ENCODE data around the gene SMR3A.

Gene SMR3A

GRCh38 chr4:70360460-70360859 is at the start of gene SMR3A:
Gene SMR3A (plus strand): TSS chr4:70360760. CDS start chr4:70362116, 1,356 bp downstream.
- Histone ChIP-seq H3K4me1 (ENCODE audit: control insufficient read depth, insufficient read depth, low read length, unreplicated experiment) (no peaks in the 10 kb centered on the region), H3K27me3 (ENCODE audit: insufficient read depth, low read length) (peaks cover 34% of the 10 kb centered on the region), H3K79me2 (ENCODE audit: control insufficient read depth, insufficient read depth, low read length, unreplicated experiment) (no peaks in the 10 kb centered on the region), H3K27ac (ENCODE audit: low read depth, low read length) (no peak within 1 kb of the TSS), H3K4me3 (ENCODE audit: low read depth, low read length) (no peak within 1 kb of the TSS), H3K36me3 (ENCODE audit: insufficient read depth, low read length) (no peaks in the 10 kb centered on the region), H2AFZ (ENCODE audit: low read length, unreplicated experiment) (no peak within 1 kb of the TSS)

DNA sequence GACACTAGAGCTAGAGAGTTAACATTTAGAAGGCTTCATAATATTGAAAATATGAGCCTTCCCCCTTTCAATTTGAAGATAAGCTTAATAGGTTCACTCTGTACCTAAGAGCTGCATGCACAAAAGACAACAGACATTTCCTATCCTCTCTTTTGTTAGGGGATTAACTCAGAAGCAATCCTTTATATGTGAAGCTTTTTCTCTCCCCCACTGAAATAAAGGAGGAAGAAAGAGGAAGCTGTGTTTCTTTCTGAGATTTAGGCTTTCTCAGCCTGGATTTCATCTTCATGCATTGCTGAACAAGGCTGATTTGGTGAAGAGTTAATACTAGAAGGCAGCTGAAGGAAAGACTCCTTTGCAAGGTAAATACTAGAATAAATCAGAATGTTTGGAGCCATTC is 46.8 kb upstream of the SMR3A start:
- H3K4me3 ChIP-seq (ENCODE audit: low read depth, low read length) = no peak overlapping the region
- H3K4me1 ChIP-seq (ENCODE audit: control insufficient read depth, insufficient read depth, low read length, unreplicated experiment) = no peaks in the 10 kb centered on the region
- no peaks in the 10 kb centered on the region for H3K36me3 ChIP-seq (ENCODE audit: insufficient read depth, low read length)
- no peak overlapping the region for H3K27ac ChIP-seq (ENCODE audit: low read depth, low read length)
- H3K79me2 ChIP-seq (ENCODE audit: control insufficient read depth, insufficient read depth, low read length, unreplicated experiment) = no peaks in the 10 kb centered on the region
- no peak overlapping the region for H2AFZ ChIP-seq (ENCODE audit: low read length, unreplicated experiment)
- H3K27me3 ChIP-seq (ENCODE audit: insufficient read depth, low read length) = peaks cover 41% of the 10 kb centered on the region

DNA sequence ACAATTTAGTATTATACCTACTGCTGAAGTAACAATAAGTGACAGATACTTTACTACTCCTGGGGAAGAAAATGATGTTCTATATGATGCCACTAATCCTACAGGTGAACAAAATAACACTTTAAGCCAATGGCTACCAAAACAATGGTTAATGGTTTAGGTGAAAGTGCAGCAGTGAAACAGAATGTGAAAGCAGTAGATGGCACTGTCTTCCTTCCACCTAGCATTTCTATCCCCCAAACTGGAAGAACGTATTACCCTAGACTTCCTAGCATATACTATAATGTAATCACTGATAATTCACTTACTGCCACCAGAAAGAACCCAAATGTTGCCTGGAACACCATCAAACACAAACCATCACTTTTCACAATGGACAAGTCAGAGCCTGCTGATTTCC is 44.6 kb upstream of the SMR3A start:
- Histone ChIP-seq H3K4me1 (ENCODE audit: control insufficient read depth, insufficient read depth, low read length, unreplicated experiment) (no peaks in the 10 kb centered on the region), H3K27ac (ENCODE audit: low read depth, low read length) (no peak overlapping the region), H3K79me2 (ENCODE audit: control insufficient read depth, insufficient read depth, low read length, unreplicated experiment) (no peaks in the 10 kb centered on the region), H2AFZ (ENCODE audit: low read length, unreplicated experiment) (no peak overlapping the region), H3K4me3 (ENCODE audit: low read depth, low read length) (no peak overlapping the region), H3K36me3 (ENCODE audit: insufficient read depth, low read length) (no peaks in the 10 kb centered on the region), H3K27me3 (ENCODE audit: insufficient read depth, low read length) (peaks cover 43% of the 10 kb centered on the region)

DNA sequence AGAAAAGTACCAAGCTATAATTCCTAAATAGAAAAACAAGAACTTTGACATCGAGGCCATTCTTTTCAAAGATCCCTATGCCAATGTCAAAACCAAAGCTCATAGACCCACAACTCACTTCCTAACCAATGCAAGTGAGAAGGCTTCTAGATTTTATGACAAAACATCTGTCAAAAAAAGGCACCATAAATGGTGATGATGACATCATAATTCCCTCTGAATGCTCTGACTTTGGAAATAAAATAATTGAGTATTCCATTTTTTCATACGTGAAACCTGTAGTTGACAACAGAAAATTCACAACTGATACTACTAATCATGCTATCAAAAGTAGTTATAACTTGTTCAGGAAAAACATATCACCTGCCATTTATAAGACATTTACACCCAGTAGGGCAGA is 34.5 kb upstream of the SMR3A start:
- Histone ChIP-seq H3K27me3 (ENCODE audit: insufficient read depth, low read length) (no peaks in the 10 kb centered on the region), H3K79me2 (ENCODE audit: control insufficient read depth, insufficient read depth, low read length, unreplicated experiment) (no peaks in the 10 kb centered on the region), H2AFZ (ENCODE audit: low read length, unreplicated experiment) (no peak overlapping the region), H3K36me3 (ENCODE audit: insufficient read depth, low read length) (no peaks in the 10 kb centered on the region), H3K4me1 (ENCODE audit: control insufficient read depth, insufficient read depth, low read length, unreplicated experiment) (no peaks in the 10 kb centered on the region), H3K4me3 (ENCODE audit: low read depth, low read length) (no peak overlapping the region), H3K27ac (ENCODE audit: low read depth, low read length) (no peak overlapping the region)

GRCh38 chr4:70334681-70335080 is 25.9 kb upstream of the SMR3A start, which contains the start of gene CABS1:
Gene CABS1 (plus strand): TSS chr4:70334981. CDS start chr4:70335040, 59 bp downstream.
- no peak within 1 kb of the TSS for H2AFZ ChIP-seq (ENCODE audit: low read length, unreplicated experiment)
- peaks cover 21% of the 10 kb centered on the region for H3K27me3 ChIP-seq (ENCODE audit: insufficient read depth, low read length)
- no peaks in the 10 kb centered on the region for H3K79me2 ChIP-seq (ENCODE audit: control insufficient read depth, insufficient read depth, low read length, unreplicated experiment)
- H3K36me3 ChIP-seq (ENCODE audit: insufficient read depth, low read length) = no peaks in the 10 kb centered on the region
- no peaks in the 10 kb centered on the region for H3K4me1 ChIP-seq (ENCODE audit: control insufficient read depth, insufficient read depth, low read length, unreplicated experiment)
- no peak within 1 kb of the TSS for H3K27ac ChIP-seq (ENCODE audit: low read depth, low read length)
- no peak within 1 kb of the TSS for H3K4me3 ChIP-seq (ENCODE audit: low read depth, low read length)

DNA sequence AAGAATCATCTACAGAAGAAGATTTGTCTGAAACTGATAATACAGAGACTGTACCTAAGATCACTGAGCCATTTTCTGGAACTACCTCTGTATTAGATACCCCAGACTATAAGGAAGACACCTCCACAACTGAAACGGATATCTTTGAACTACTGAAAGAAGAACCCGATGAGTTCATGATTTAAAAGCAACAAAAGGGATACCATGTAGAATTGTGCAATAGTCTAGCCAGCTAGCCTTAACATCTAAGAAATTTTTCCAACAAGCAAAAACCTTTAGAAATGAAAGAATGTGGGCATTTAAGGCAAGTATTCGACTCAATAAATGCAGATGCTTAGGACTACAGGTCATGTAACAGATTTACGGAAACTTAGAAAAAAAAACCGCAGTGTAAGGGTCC is 24.5 kb upstream of the SMR3A start:
- H3K4me1 ChIP-seq (ENCODE audit: control insufficient read depth, insufficient read depth, low read length, unreplicated experiment) = no peaks in the 10 kb centered on the region
- H3K79me2 ChIP-seq (ENCODE audit: control insufficient read depth, insufficient read depth, low read length, unreplicated experiment) = no peaks in the 10 kb centered on the region
- H3K27me3 ChIP-seq (ENCODE audit: insufficient read depth, low read length) = peaks cover 25% of the 10 kb centered on the region
- no peaks in the 10 kb centered on the region for H3K36me3 ChIP-seq (ENCODE audit: insufficient read depth, low read length)
- H3K27ac ChIP-seq (ENCODE audit: low read depth, low read length) = no peak overlapping the region
- no peak overlapping the region for H3K4me3 ChIP-seq (ENCODE audit: low read depth, low read length)
- no peak overlapping the region for H2AFZ ChIP-seq (ENCODE audit: low read length, unreplicated experiment)

GRCh38 chr4:70337886-70338420 is 22.6 kb upstream of the SMR3A start:
- no peak overlapping the region for H3K27ac ChIP-seq (ENCODE audit: low read depth, low read length)
- H3K27me3 ChIP-seq (ENCODE audit: insufficient read depth, low read length) = peaks cover 43% of the 10 kb centered on the region
- no peak overlapping the region for H3K4me3 ChIP-seq (ENCODE audit: low read depth, low read length)
- no peak overlapping the region for H2AFZ ChIP-seq (ENCODE audit: low read length, unreplicated experiment)
- no peaks in the 10 kb centered on the region for H3K4me1 ChIP-seq (ENCODE audit: control insufficient read depth, insufficient read depth, low read length, unreplicated experiment)
- no peaks in the 10 kb centered on the region for H3K79me2 ChIP-seq (ENCODE audit: control insufficient read depth, insufficient read depth, low read length, unreplicated experiment)
- H3K36me3 ChIP-seq (ENCODE audit: insufficient read depth, low read length) = no peaks in the 10 kb centered on the region

- no peaks in the 10 kb centered on the region for H3K36me3 ChIP-seq (ENCODE audit: insufficient read depth, low read length)
- no peaks in the 10 kb centered on the region for H3K4me1 ChIP-seq (ENCODE audit: control insufficient read depth, insufficient read depth, low read length, unreplicated experiment)
- H3K79me2 ChIP-seq (ENCODE audit: control insufficient read depth, insufficient read depth, low read length, unreplicated experiment) = no peaks in the 10 kb centered on the region
- H3K27ac ChIP-seq (ENCODE audit: low read depth, low read length) = no peak overlapping the region
- H3K4me3 ChIP-seq (ENCODE audit: low read depth, low read length) = no peak overlapping the region
- H3K27me3 ChIP-seq (ENCODE audit: insufficient read depth, low read length) = peaks cover 33% of the 10 kb centered on the region; the same call in 1 of the 2 replicates
- no peak overlapping the region for H2AFZ ChIP-seq (ENCODE audit: low read length, unreplicated experiment)
Measured at GRCh38 chr4:70356185-70356584, 4.4 kb upstream of the SMR3A start.

- no peaks in the 10 kb centered on the region for H3K36me3 ChIP-seq (ENCODE audit: insufficient read depth, low read length)
- no peak overlapping the region for H2AFZ ChIP-seq (ENCODE audit: low read length, unreplicated experiment)
- peaks cover 40% of the 10 kb centered on the region for H3K27me3 ChIP-seq (ENCODE audit: insufficient read depth, low read length)
- H3K27ac ChIP-seq (ENCODE audit: low read depth, low read length) = no peak overlapping the region
- H3K79me2 ChIP-seq (ENCODE audit: control insufficient read depth, insufficient read depth, low read length, unreplicated experiment) = no peaks in the 10 kb centered on the region
- no peak overlapping the region for H3K4me3 ChIP-seq (ENCODE audit: low read depth, low read length)
- H3K4me1 ChIP-seq (ENCODE audit: control insufficient read depth, insufficient read depth, low read length, unreplicated experiment) = no peaks in the 10 kb centered on the region
Measured at GRCh38 chr4:70359115-70359661, 1.4 kb upstream of the SMR3A start.

- Histone ChIP-seq H3K27me3 (ENCODE audit: insufficient read depth, low read length) (peaks cover 33% of the 10 kb centered on the region), H3K27ac (ENCODE audit: low read depth, low read length) (no peak overlapping the region), H3K79me2 (ENCODE audit: control insufficient read depth, insufficient read depth, low read length, unreplicated experiment) (no peaks in the 10 kb centered on the region), H3K4me3 (ENCODE audit: low read depth, low read length) (no peak overlapping the region), H3K36me3 (ENCODE audit: insufficient read depth, low read length) (no peaks in the 10 kb centered on the region), H3K4me1 (ENCODE audit: control insufficient read depth, insufficient read depth, low read length, unreplicated experiment) (no peaks in the 10 kb centered on the region), H2AFZ (ENCODE audit: low read length, unreplicated experiment) (no peak overlapping the region)
Measured at GRCh38 chr4:70364002-70364401, 3.4 kb downstream of the SMR3A start.

- H3K79me2 ChIP-seq (ENCODE audit: control insufficient read depth, insufficient read depth, low read length, unreplicated experiment) = no peaks in the 10 kb centered on the region
- peaks cover 40% of the 10 kb centered on the region for H3K27me3 ChIP-seq (ENCODE audit: insufficient read depth, low read length)
- H3K4me1 ChIP-seq (ENCODE audit: control insufficient read depth, insufficient read depth, low read length, unreplicated experiment) = no peaks in the 10 kb centered on the region
- H3K36me3 ChIP-seq (ENCODE audit: insufficient read depth, low read length) = no peaks in the 10 kb centered on the region
- H3K4me3 ChIP-seq (ENCODE audit: low read depth, low read length) = no peak overlapping the region
- no peak overlapping the region for H2AFZ ChIP-seq (ENCODE audit: low read length, unreplicated experiment)
- H3K27ac ChIP-seq (ENCODE audit: low read depth, low read length) = no peak overlapping the region
Measured at GRCh38 chr4:70365479-70365878, 4.9 kb downstream of the SMR3A start.
